HG03064 (cell line): ENCODE data around the gene CLASP1.
"Not testable (repeated sequence)": the region's sequence is repeated elsewhere in the genome, so short reads cannot be mapped to it uniquely, and the experiment has no call there.

Experiments
- ATAC-seq: cut with Tn5 transposase; IDR thresholded peaks from one replicate; pipeline ENCODE4 v1.9.1; 2021; ENCODE audit warnings: low read depth; ENCODE audit not compliant: unreplicated experiment

The CLASP1 gene

GRCh38 chr2:121450301-121450700, 199.0 kb downstream of the CLASP1 start:
- ATAC-seq: no peak

- no peak for ATAC-seq
These were observed 202.5 kb downstream of the CLASP1 start for GRCh38 chr2:121446647-121447241.

- ATAC-seq: no peak
These were observed 206.4 kb downstream of the CLASP1 start for GRCh38 chr2:121442889-121443288.

GRCh38 chr2:121438290-121438689, 211.0 kb downstream of the CLASP1 start:
- ATAC-seq: not testable (repeated sequence)

- no peak for ATAC-seq
These were observed 212.3 kb downstream of the CLASP1 start for GRCh38 chr2:121436918-121437317.

- ATAC-seq: no peak
These were observed 213.5 kb downstream of the CLASP1 start for GRCh38 chr2:121435790-121436189.

- no peak for ATAC-seq
These were observed 218.0 kb downstream of the CLASP1 start for GRCh38 chr2:121431214-121431613.

- ATAC-seq: no peak
These were observed 219.2 kb downstream of the CLASP1 start for GRCh38 chr2:121429927-121430520.

GRCh38 chr2:121429119-121429903, 220.0 kb downstream of the CLASP1 start:
- ATAC-seq: no peak

- ATAC-seq: no peak
These were observed 222.0 kb downstream of the CLASP1 start for GRCh38 chr2:121427187-121427689.

- ATAC-seq: no peak
These were observed 228.8 kb downstream of the CLASP1 start for GRCh38 chr2:121420486-121420885.

- no peak for ATAC-seq
These were observed 230.1 kb downstream of the CLASP1 start for GRCh38 chr2:121419081-121419699.

GRCh38 chr2:121418494-121419058, 230.7 kb downstream of the CLASP1 start:
- ATAC-seq: no peak

- no peak for ATAC-seq
These were observed 231.4 kb downstream of the CLASP1 start for GRCh38 chr2:121417826-121418225.

- no peak for ATAC-seq
These were observed 233.5 kb downstream of the CLASP1 start for GRCh38 chr2:121415727-121416126.

- no peak for ATAC-seq
These were observed 236.9 kb downstream of the CLASP1 start for GRCh38 chr2:121412349-121412748.

- ATAC-seq: no peak
These were observed 239.3 kb downstream of the CLASP1 start for GRCh38 chr2:121409966-121410365.

- ATAC-seq: no peak
These were observed 239.9 kb downstream of the CLASP1 start for GRCh38 chr2:121409388-121409787.

GRCh38 chr2:121408641-121409040, 240.6 kb downstream of the CLASP1 start:
- no peak for ATAC-seq

GRCh38 chr2:121405233-121405632, 244.0 kb downstream of the CLASP1 start:
- no peak for ATAC-seq

- no peak for ATAC-seq
These were observed 249.1 kb downstream of the CLASP1 start for GRCh38 chr2:121400201-121400600.
